Esophagus mucosa (tissue), 1 donor: ENCODE measurements around the gene M6PR. TPM values are rescaled to one million over a fixed set of nuclear protein-coding genes. Genes with fewer than 3 reads are reported as not detected.
"Not testable (repeated sequence)": the region's sequence is repeated elsewhere in the genome, so short reads cannot be mapped to it uniquely, and the experiment has no call there.

Experiments used
- ATAC-seq: fragments of 200-7000 bp; cut with Tn5 transposase; one replicate; pipeline ENCODE4 v1.9.1; 2020
- total RNA-seq: library from RNA; stranded (reverse); gene quantifications from one replicate; pipeline ENCODE4 v1.2.4, GENCODE V29; 2023
- donor health status: DM: yes; HTN: yes; CAD: no.

M6PR gene
- total RNA-seq, 1 donor from 2014 or later, result 82.1 TPM

DNA sequence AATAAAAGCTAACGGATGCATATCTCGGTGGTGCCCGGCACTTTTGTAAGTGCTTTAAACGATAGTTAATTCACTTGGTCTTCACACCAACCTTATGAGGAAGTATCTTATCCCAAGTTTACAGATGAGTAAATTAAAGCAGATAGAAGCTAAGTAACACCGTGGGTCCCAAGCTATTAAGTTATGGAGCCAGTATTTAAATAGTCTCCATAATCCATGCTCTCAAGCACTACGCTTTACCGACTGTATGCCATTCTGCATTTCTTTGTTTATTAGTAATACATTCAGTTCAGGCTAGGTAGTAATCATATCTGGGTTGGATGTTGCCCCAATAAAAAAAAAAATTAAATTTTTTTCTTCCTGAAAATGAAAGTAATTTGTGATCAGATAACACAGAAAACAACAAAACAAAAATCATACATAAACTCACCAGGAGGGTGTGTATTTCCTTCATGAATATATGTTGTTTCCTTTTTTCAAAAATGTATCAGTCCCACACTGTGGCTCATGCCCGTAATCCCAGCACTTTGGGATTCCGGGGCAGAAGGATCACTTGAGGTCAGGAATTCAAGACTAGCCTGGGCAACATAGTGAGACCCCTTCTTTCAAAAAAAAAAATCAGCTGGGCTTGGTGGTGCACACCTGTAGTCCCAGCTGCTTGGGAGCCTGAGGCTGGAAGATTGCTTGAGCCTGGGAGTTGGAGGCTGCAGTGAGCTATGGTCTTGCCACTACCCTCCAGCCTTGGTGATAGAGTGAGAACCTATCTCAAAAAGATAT lies 1.4 kb upstream of the M6PR start:
- no peak for ATAC-seq

DNA sequence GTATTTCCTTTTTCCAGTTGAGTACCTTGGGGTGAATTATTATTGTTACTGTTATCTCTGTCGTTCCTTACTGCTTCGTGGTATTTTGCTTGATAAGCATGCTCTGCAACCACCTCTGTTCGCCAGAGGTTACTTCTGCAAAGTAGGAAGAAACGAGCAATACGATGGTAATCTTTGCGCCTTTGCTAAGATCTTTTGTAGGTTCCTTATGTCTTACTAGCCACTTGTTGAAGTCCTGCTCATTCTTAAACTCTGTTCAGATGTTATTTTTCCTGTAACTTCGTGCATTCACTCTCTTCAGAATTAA lies 729 bp upstream of the M6PR start:
- ATAC-seq, result no peak

DNA sequence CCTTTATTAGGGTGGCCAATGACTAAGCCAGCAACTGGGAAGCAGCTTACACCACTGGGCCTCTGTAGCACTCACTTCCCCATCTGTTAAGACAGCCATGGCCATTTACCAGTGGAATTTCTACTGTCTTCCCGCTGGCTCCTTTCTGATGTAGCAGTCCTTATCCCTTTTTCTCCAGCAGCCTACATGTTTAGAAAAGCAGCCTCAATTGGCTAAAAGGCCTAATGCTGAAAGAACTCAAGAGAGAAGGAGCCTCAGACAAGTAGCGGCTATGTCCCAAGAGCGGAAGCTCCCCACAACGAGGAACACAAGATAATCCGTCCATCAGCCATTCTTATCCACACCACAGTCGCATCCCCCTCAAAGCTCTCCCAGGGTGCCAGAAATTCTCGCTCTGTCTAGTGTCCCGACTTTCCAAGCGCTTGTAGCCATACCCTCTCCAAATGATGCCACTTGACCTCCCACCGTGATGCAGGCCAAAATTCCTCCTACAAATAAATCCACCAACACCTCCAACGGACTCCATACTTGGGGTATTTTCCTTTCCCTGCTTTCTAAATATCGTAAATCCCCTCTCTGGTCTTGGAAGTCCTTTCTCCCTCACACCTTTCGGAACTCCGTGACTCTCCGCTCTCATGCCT lies 624 bp downstream of the M6PR start:
- ATAC-seq, result no peak

DNA sequence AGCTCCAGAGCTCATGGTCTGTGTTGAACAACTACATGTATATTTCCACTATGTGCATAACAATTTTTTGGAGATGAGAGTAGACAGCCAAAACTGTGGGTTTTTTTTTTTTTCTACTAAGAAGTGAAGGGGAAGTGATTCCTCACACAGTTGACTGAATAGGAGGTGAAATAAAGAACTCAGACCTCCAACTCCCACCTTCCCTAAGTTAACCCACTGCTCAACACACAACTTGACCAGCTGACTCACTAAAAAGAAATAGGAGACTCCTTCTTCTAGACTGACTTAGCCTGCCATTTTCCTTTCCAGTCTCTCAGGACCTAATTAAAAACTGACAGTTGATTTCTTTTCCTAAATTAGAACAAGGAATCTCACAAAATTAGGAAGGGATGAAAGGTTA lies 1.7 kb downstream of the M6PR start:
- no peak for ATAC-seq

DNA sequence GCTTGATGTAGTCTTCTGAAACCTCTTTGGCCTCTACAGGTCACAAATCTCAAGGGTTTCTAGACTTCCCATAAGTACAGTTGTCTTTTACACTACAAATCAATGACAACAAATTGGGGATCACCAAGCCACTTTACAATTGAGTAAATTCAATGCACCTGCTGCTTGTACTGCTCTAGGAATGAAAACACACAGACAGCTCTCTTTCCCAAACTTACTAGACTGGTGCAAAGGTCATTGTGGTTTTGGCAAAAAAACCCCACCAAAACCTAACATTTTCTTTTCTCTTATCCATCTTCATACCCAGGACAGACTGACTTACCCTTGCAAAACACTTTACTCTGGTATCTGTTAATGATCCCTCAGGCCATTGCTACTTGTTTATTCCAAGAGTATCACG lies 2.7 kb downstream of the M6PR start:
- ATAC-seq, result no peak

DNA sequence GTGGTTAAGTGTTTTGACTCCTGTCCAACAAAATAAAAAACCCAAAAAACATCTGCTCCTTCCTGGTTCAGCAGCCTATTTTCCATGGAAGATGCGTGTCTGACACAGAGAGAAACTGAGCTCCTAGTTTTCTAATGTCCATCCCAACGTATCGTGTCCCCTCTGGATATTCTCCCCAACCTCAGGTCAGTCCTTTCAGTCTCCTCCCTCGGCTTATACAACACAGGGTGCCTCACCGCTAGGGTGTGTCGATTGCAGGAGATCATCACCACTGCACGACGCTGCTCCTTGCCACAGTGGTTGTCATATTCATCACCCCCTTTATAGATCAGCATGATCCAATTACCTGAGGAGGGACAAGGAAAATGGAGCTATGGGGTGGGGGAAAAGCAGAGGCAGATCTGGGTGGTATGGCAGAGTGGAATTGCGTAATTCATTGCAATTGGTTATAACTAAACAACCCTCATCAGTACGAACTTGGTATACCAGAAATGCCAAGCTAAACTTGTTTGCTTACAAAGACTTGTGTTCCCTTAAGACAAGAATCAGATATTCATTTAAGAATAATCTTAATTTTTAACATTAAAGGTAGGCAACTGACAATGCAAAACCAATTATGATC lies 5.8 kb downstream of the M6PR start:
- ATAC-seq, result no peak

DNA sequence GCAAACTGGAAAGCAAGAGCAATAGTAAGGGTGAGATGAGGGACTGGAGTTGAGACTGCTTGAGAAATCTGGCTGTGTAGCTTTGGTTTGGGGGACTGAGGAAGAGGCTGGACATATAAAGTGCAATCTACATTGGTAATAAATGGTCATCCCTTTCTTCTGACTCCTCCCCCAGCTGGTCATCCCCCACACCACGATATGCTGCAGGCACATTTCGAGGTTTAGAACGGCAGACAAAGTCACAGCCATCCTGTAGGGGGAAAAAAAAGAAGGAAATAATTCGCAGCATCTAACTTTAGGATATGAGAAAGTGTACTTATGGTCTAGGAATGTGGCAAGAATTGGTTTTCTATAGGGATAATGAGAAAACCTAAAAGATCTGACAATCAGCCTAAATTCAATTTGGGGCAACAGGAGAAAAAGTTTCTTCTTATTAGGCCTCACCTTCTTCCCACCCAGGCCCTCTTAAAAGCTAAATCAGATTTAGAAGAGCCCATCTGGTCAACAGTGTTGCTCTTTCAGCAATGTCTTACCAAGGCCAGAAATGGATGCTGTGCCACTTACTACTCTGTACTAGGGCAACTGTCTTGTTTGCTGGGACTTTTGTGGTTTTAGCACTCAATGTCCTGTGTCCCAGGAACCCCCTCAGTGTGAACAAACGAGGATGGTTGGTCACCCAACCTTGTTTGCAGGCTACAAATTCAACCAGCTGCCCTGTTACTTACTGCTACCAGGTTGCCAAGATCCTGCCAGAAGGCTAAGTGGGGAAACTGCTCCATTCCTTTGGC lies 7.6 kb downstream of the M6PR start:
- ATAC-seq, result no peak

DNA sequence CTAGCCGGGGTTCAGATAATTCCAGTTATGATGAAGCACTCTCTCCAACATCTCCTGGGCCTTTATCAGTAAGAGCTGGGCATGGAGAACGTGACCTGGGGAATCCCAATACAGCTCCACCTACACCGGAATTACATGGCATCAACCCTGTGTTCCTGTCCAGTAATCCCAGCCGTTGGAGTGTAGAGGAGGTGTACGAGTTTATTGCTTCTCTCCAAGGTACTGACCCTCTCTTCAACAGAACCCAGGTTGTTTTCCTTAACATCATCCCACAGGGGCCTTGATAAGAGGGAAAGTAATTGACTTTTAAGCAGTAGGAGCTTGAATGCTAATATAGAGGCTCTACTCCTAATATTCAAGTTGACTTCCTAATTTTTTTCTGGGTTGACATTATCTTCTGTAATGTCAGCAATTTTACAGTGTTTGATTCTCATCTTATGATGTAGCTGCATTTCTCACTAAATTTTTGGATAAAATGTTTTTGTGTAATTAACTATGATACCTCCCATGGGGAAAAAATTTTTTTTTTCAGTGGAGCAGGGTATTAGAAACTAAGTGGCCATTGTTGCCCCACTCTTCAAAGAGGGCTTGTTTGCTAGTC lies 11.5 kb downstream of the M6PR start:
- not testable (repeated sequence) for ATAC-seq

DNA sequence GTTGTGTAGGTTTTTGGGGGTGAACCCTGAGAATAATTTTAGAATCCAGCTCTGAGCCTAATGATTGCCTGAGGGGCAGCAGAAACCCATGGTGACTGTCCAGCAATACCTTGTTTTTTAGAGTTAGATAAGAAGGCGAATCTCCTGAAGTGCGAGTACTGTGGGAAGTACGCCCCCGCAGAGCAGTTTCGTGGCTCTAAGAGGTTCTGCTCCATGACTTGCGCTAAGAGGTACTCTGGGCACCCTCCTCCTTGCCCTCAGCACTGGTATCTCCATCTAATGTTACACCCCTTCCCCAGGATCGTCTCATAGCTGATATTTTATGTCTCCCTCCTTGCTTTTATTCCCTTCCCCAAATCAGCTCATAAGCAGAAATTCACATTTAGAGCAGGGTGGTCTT lies 12.7 kb downstream of the M6PR start:
- ATAC-seq, result no peak

DNA sequence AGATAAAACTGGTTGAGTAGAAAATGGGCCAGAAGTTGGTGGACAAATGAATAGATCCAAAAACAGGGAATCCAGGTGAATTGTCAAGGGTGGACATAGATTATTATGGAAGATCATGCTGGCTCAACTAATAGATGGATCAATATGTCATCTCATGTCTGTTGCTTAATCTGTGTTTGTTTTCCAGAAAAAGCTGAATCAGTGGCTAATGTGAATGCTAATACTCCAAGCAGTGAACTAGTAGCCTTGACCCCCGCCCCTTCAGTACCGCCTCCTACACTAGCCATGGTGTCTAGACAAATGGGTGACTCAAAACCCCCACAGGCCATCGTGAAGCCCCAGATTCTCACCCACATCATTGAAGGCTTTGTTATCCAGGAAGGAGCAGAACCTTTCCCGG lies 15.4 kb downstream of the M6PR start:
- not testable (repeated sequence) for ATAC-seq

DNA sequence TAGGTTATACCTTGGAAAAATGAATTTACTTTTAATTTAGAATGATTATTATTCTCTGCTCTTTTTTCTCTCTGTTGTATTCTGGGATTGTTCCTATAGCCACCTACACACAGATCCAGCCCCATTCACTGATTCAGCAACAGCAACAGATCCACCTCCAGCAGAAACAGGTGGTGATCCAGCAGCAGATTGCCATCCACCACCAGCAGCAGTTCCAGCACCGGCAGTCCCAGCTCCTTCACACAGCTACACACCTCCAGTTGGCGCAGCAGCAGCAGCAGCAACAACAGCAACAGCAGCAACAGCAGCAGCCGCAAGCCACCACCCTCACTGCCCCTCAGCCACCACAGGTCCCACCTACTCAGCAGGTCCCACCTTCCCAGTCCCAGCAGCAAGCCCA lies 17.0 kb downstream of the M6PR start:
- not testable (repeated sequence) for ATAC-seq

DNA sequence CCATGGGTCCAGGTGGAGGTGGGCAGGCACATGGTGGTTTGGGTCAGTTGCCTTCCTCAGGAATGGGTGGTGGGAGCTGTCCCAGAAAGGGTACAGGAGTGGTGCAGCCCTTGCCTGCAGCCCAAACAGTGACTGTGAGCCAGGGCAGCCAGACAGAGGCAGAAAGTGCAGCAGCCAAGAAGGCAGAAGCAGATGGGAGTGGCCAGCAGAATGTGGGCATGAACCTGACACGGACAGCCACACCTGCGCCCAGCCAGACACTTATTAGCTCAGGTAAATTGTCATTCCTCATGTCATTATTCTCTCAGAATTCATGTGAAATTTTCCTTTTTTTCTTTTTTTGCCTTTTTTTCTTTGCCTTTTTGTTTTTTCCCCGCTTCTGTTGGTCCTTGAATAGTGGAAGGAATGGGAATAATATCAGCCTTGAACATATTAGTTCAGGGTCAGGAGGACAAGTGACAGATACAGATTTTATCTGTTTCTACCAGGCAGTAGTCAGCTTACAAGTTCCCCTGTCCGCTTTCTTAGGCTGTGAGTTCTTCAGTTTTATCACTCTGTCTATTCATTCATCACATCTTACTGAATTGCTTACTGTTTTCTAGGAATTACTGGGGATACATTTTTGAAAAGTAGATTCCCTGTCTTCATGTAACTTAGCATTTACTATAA lies 18.7 kb downstream of the M6PR start:
- peak; percentile 60 for ATAC-seq

DNA sequence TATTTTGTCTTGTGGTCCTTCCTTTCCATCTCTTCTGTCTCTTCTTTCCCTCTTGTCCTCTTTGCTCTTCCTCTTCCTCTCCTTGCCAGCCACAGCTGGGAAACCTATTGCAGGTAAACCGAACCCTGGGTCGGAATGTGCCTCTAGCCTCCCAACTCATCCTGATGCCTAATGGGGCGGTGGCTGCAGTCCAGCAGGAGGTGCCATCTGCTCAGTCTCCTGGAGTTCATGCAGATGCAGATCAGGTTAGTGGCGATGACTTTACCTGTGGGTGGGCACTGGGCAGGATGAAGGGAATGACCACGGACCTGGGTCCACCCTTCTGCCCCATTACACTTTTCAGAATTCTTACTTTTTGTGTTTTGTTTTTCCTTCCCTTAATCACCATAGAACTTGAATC lies 26.9 kb downstream of the M6PR start:
- ATAC-seq, result no peak

DNA sequence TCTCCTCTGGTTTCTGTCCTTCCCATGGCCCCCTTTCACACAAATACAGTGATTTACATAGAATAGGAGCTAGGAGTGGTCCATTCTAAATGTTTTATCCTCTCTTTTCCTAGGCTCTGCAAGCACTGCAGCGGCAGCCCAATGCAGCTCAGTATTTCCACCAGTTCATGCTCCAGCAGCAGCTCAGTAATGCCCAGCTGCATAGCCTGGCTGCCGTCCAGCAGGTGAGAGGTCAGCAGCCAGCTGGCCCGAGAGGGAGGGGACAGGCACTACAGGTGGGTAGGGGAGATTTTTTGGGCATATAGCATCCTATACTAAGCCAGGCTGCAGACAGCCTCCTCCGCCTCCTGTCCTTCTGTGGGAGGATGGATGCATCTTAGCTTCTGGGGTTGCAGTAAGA lies 29.8 kb downstream of the M6PR start:
- ATAC-seq, result not testable (repeated sequence)

DNA sequence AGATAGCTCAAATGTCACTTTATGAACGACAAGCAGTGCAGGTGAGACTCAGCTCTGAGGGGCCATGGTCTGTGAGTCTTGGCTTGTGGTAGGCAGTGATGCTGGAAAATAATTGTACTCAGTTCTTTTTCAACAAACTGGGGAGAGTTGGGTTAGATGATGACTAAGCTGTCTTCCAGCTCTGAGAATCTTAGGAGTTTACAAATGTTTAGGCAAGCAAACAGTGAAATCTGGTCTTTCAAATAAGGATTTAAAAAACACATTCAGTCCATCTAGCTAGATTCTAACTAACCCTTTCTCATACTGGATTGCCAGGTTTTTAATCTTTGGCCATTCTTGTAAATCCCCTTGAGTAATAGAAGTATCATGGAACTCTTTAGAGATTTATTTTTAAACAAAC lies 31.7 kb downstream of the M6PR start:
- ATAC-seq, result no peak

DNA sequence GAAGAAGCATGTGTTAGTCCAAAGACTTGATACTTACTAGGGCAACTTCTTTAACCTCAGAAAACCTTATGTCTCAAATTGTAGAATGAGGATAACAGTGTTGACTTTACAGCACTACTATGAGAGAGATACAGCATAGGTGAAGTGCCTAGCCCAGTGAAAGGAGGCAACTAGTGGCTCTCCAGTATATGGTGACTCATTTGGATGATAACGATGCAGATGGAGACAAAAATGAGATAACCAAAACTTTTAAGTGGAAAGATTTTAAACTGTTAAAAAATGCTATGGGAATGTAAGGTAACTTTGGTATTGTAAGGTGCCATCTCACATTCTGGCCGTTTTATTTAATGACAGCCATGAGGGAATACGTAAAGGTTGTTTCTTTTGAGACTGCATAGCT lies 32.4 kb downstream of the M6PR start:
- no peak for ATAC-seq

DNA sequence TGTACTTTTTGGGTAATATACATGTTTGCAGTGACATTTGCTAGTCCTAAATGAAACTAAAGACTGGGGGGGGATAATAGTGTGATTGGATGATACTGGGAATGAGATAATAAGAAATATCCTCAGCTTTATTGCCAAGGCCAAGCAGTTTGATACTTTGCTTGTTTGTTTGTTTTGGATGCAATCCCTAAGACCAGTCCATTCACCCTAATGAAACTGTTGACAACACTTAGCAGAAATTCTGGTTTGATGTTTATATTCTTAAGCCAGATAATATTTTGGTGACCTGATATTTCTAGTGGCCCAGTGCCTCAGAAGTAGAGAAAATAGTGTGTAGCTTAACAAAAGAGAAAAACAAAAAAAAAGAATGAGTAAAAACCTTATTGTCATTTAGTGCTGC lies 33.3 kb downstream of the M6PR start:
- no peak for ATAC-seq

DNA sequence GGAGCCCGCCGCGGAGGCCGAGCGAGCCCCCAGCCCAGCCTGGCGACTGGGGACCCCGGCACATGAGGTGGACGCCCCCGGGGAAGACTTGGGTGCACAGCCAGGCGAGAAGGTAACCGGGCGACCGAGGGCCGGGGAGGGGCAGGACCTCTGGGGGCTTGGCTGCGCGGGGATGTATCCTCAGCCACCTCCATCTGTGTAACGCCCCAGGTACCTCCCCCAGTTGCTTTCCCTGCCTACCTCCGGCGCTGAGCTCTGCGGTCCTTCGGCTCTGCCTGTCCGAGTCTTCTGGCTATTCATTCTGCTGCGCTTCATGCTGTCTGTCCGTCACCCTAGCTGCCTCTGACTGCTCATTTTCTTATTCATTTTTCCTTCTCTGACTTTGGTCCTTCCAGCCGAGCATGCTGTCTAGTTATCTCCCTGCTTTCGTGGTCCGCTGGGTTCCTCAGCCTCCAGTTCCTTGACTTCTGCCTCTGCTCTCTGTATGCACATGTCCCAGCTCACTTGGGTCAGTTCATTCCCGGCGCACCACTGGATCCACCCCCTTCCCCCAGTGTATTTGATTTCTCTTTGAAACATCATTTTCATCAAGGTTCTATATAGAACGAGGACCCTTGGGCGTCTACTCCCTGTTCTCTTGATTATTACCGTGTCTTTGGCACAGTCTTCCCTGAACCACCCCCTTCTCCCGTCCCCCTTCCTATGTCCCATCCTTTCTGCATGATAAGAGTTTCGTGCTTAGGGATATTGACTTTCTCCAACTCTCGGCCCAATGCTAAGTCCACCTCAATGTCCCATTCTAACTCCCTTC lies 34.5 kb downstream of the M6PR start:
- ATAC-seq, result peak; percentile 68

DNA sequence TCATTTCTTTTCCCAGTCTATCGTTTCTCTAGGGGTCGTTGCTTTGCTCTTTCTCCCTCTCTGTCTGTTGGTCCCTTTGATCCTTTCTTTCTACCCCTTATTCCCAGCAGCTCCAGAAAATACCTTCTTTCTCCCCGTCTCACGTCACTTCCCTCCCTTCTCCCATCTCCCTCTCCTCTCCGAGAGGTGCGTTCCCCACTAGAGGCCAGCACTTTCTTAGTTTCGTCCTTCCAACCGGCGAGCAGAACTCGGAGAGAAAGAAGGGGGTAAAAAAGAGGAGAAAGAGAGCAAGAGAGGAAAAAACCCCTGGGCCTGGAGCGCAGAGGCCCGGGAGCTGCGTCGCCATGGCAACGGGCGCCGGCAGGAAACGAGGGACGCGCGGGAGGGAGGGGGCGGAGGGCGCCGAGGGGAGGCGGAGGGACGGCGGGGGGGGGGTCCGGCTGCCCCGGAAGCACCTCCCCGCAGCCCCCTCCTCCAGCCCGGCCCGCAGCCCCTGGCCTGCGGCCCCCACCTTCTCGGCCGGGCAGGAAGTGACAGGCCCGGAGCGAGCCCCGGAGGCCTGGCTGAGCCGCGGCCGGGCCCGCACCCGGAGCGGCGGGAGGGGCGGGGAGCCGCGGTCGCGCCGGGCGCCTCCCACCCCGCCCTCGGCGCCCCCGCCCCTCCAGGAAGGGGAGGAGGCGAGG lies 35.3 kb downstream of the M6PR start, which contains the start of gene PHC1:
TSS of gene PHC1 (plus strand) at position 477 of the 683 bp plus-strand sequence. CDS start 3,169 bp downstream, outside the sequence.
- ATAC-seq, result peak; percentile 53

DNA sequence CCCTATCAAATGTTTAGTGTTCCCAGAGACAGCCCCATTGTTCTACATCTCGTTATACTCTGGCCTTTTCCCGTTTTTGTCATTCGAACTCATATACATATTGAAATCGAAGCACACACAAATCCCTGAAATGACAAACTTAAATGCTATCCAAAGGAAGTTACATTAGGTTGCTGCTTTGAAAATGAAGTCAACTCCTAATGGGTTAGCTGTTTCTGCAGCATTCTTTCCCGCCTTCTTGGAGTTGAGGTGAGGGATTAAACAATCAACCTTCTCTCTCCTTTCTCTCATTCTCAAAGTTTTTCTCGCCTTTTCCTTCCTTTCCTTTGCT lies 35.8 kb downstream of the M6PR start:
- ATAC-seq, result no peak

DNA sequence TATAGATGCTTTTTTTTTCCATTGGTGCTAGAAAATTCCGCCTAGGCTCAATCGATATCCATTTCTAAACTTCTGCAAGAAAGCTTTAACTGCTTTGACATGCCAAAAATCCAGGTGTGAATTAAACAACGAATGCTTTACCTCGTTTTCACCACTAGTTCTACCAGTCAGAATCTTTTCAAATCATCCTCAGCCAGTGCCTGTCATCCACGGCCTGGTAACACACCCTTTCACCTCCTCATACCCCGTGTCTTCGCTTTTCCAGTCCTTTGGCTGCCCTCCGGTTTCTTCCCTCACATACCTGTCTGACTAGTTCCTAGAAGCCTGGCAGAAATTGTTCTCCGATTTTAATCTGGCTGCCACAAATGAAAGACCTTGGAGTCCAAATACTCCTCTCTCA lies 36.5 kb downstream of the M6PR start:
- ATAC-seq, result peak; percentile 91
